ENCODE measurements around the gene RBM23.
A peak's percentile ranks its signal among the peaks of the same experiment; 100 is the strongest.

RBM23 gene

DNA sequence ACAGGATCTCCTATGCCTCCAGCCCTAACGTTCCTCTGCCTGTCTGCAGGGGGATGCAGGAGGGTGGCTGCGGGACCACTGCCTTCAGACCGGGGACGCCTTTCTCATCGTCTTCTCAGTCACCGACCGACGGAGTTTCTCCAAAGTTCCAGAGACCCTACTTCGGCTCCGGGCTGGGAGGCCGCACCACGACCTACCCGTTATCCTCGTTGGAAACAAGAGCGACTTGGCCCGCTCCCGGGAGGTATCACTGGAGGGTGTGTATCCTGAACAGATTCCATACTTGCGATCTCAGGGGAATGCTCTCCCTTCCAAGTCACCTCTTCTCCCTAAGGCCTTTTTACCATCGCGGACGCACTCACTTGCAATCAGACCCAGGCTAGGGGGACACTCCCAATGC lies 33.0 kb downstream of the RBM23 start:
- DNase-seq (ENCODE audit: low read depth): no peak

DNA sequence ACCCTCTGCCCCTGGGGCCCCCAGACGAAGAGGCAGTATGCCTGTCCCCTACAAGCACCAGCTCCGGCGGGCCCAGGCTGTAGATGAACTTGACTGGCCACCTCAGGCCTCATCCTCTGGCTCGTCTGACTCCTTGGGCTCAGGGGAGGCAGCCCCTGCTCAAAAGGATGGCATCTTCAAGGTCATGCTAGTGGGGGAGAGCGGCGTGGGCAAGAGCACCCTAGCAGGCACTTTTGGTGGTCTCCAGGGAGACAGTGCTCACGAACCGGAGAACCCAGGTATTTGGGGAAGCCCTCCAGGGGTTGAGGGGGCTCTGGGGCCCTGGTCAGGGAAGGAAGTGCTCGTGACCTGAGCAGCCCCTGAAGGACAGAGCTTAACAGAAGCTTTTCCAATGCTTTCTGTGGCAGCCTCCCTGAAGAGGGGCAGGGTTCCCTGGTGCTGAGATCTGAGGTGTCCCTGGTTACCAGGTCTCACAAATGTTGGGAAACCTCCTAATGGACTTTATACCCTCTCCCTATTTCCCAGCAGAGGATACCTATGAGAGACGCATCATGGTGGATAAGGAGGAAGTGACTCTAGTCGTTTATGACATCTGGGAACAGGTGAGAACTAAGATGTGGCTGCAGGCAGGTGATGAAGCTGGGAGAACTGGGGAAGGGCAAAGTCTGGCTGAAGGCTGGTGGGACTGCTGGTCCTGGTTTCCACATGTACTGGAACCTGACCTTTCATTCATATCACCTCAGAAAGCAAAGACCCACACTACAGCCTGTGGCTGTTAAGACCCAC lies 34.0 kb downstream of the RBM23 start:
- no peak for DNase-seq (ENCODE audit: low read depth)

DNA sequence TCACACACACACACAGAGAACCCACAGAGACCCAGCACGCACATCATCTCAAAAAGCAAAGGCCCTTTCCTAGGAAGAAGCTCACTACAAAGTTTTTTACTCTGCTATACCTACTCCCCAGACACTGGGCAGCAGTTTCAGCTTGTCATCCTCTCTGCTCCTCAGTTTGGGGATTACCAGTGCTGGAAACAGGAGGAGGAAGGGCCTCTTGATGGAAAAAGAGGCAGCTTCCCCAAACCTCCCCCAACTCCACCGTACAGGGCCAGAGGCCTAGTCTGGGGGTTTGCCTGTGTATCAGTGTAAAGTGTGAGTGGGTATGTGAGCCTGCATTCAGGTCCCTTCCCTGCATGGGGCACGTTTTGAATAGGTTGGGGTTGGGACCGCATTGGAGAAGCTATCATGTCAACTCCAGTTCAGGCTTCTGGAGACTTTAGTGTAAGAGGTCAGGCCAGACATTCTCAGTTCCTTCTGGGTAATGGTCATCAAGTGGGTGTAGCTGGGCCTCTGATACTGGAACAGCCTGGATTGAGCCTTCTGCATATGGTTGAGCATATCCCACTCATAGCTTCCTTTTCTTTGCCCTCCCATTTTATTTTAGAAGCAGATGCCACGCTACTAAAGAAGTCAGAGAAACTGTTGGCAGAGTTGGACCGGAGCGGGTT lies 34.7 kb downstream of the RBM23 start:
- no peak for DNase-seq (ENCODE audit: low read depth)

DNA sequence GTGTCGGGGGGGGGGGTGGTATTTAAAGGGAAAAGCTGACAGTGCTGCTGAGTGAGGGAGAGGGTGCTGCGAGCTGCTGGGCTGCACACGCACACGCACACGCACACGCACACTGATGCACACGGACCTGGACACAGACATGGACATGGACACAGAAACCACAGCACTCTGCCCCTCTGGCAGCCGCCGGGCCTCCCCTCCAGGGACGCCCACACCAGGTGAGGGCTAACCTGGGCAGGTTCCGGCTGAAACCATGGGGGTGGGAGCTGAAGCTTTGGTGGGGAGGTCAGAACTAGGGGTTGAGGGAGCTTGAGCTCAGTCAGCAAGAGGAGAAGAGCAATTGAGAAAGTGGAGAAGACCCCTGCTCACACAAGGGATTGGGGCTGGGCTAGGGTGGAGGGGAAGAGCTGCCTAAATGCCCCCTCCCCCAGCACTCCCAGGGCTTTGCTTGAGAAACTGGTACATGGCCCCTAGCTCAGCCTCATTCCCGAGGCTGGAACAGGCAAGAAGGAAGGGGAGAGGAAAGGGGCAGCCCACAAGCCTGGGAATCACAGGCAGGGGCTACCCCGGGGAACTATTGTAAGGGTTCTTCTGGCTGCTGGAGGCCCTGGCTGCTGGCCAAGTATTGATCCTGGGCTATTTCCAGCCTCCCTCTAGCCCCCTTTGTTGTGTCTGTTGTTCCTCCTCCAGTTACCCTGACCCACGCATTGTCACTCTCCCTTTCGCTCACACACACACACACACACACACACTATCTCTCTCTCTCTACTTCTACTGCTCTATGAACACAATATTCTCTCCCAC lies 35.6 kb downstream of the RBM23 start, which contains the start of gene REM2:
TSS of gene REM2 (plus strand) at position 50 of the 804 bp plus-strand sequence. CDS start at position 116, 66 bp downstream.
- DNase-seq (ENCODE audit: low read depth): no peak

DNA sequence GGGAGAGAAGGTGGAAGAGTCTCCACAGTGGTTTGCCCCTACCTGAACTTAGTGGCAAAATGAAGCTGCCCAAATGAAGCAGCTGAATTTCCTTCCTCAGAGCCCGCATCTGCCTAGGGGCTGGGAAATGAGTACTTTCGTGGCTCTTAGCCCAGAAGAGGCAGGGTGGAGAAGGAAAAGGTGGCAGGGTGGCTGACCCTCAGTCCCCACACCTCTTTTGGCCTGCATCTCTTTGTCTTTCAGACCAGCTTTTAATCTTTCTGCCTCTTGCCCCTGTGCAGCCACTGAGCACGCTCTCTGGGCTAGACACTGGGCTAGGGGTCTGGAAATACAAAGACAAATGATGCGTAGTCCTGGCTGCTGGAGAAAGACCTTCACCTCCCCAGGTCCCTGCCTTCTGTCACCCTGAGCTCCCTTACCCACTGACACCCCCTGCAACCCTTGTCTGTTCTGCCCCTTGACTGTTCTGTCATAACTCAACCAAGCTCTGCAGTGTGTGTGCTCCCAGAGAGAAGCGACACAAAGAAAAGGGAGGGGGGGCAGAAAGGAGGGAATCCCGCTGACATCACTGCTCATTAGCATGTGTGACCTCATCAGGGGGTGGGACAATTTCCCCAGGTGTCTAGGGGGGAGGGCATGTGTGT lies 36.3 kb downstream of the RBM23 start:
- no peak for DNase-seq (ENCODE audit: low read depth)

DNA sequence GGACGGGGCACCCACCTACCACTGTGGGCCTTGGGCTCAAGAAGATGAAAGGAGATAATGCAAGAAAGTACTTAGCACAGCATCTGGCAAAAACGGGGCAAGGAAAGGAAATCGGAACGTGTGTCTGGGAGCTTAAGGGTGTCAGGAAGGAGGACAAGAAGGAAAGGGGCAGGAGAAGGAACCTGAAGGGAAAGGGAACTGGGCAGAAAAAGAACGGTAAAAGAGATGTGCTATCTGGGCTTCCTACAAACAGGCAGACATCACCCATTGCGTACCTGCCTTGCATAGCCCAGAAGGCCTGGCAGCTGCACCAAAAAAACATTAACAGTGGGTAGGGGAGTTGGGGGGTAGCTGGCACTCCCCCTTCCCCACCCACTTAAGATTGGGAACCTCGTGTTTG lies 36.9 kb downstream of the RBM23 start:
- no peak for DNase-seq (ENCODE audit: low read depth)

DNA sequence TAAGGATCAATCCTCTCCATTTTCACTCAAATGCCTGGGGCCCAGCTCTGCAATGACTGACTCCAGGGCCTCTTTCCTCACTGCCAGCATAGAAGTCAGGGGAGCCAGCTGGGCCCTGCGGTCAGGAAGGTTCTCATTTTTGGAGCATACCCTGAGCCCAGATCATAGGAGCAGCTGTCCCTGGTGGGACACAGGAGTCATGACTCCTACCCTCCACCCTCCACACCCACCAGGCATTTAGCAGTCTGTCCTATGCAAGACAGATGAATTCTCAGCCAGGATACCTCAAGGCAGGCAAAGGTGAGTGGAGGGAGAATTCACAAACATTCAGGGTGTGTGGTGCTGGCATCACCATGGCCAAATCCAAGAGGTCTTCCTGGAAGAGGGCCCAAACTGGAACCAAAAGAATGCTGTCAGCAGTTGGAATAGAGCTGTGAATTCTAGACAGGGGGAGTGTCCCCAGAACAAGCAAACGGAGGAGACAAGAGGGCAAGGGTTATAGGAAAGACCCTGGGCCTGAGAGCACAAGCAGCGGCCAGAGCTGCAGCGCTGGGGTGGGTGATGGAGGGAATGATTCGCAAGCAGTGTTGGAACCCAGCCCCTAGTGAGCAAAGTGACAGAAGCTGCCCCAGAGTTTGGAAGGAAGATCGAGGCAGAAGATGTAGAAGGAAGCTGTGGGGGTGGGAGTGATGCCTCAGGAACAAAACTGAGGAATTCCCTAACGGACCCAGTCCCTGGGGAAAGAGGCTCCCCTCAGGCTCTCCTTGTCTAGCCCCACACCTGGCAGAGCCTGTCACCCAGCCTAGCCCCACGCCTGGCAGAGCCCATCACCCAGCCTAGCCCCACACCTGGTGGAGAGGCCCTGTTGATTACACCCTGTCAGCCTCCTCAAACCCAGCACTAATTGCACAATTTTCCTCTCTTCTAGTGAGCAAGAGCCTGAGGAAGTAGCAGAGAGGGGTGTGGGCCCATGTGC lies 40.4 kb downstream of the RBM23 start:
- no peak for DNase-seq (ENCODE audit: low read depth)

DNA sequence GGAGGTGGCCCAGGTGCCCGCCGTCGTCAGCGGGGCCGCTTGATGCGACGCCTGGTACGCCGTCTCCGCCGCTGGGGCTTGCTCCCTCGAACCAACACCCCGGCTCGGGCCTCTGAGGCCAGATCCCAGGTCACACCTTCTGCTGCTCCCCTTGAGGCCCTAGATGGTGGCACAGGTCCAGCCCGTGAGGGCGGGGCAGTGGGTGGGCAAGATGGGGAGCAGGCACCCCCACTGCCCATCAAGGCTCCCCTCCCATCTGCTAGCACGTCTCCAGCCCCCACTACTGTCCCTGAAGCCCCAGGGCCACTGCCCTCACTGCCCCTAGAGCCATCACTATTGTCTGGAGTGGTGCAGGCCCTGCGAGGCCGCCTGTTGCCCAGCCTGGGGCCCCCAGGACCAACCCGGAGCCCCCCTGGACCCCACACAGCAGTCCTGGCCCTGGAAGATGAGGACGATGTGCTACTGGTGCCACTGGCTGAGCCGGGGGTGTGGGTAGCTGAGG lies 41.9 kb downstream of the RBM23 start:
- DNase-seq (ENCODE audit: low read depth): no peak

DNA sequence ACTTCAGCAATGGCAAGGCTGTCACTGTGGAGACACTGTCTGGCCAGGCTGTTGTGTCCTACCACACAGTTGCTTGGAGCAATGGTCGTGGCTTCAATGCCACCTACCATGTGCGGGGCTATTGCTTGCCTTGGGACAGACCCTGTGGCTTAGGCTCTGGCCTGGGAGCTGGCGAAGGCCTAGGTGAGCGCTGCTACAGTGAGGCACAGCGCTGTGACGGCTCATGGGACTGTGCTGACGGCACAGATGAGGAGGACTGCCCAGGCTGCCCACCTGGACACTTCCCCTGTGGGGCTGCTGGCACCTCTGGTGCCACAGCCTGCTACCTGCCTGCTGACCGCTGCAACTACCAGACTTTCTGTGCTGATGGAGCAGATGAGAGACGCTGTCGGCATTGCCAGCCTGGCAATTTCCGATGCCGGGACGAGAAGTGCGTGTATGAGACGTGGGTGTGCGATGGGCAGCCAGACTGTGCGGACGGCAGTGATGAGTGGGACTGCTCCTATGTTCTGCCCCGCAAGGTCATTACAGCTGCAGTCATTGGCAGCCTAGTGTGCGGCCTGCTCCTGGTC lies 43.1 kb downstream of the RBM23 start:
- DNase-seq (ENCODE audit: low read depth): no peak

DNA sequence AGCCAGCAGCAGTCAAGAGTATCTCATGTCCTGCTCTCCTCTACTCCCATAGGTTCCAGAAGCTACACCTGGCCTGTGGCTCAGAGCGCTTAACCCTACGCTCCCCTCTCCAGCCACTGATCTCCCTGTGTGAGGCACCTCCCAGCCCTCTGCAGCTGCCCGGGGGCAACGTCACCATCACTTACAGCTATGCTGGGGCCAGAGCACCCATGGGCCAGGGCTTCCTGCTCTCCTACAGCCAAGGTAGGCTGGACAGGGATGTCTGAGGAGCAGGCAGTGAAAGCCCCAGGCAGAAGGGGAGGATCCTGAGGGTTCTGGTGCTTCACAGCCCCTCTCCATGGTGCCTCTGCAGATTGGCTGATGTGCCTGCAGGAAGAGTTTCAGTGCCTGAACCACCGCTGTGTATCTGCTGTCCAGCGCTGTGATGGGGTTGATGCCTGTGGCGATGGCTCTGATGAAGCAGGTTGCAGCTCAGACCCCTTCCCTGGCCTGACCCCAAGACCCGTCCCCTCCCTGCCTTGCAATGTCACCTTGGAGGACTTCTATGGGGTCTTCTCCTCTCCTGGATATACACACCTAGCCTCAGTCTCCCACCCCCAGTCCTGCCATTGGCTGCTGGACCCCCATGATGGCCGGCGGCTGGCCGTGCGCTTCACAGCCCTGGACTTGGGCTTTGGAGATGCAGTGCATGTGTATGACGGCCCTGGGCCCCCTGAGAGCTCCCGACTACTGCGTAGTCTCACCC lies 43.8 kb downstream of the RBM23 start:
- DNase-seq (ENCODE audit: low read depth): no peak

DNA sequence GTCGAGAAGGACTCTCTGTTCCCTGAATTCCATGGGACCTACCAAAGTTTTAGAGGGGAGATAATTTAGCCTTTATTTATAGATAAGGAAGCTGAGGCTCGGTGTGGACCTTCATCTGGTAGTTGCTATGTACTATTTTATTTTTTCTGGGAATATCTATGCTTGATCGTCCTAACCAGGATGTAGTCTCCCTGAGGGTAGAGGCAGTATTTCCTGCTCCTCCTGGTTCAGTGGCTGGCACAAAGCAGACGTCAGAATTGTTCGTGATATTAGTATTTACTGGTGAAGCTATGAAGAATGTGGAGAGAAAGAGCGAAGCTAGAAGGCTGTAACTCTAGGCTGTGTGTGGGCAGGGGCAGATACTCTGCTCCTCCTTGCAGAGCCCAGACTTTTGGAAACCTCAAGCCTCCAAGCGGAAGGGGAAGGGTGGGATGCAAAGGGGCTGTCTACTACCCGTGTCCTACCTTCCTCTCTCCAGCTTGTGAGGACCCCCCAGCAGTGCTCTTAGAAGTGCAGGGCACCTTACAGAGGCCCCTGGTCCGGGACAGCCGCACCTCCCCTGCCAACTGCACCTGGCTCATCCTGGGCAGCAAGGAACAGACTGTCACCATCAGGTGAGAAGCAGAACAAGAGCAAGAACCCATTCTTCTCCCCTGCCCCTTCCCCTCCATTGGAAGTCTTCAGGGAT lies 46.0 kb downstream of the RBM23 start:
- DNase-seq (ENCODE audit: low read depth): no peak

DNA sequence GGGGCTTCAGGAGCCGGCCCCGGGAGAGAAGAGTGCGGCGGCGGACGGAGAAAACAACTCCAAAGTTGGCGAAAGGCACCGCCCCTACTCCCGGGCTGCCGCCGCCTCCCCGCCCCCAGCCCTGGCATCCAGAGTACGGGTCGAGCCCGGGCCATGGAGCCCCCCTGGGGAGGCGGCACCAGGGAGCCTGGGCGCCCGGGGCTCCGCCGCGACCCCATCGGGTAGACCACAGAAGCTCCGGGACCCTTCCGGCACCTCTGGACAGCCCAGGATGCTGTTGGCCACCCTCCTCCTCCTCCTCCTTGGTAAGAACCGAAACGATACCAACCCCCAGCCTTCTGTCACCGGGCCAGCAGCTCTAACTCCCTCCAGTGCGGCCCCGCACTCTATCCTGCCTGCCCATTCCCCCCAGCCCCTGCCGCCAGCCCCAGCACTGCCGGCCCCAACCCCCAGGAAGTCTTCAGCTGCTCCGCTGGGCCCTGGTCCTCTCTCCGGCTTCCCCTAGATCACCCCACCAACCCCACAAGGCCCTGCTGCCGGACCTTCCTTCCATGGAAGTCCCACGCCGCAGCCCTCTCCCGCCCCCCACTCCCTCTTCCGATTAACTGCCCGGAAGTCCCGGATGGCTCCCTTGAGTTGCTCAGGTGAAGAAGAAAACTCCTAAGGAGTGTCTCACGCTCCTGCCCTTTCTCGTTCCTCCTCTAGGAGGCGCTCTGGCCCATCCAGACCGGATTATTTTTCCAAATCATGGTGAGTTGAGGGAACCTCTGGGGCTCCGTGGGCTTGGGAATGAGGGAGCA lies 46.7 kb downstream of the RBM23 start:
- DNase-seq (ENCODE audit: low read depth): peak; percentile 62

DNA sequence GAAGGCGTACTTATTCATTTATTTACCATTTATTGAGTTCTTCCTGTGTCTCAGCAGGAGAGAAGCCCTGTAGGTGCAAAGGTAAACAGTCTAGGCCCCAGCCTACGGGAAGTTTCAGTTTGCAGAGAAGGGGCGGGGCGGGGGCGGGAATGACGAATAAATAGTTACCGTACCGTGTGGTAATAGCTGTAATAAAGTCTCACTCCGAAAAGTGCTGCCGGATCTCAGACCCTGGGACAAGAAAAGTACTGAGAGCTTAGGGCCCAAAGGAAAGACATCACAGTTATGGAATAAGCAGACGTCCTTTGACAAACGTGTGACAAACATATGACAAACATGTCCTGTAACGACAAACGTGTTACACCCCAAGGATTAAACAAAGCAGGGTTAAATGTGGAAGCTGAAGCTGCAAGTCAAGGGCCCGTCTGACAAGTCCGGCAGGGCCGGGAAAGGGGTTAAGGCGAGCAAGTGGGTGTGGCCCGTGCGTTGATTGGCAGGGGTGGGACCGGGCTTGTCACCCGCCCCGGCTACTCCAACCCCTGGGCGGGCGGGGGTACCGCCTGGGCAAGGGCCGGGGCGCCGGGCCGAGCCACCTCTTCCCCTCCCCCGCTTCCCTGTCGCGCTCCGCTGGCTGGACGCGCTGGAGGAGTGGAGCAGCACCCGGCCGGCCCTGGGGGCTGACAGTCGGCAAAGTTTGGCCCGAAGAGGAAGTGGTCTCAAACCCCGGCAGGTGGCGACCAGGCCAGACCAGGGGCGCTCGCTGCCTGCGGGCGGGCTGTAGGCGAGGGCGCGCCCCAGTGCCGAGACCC lies 47.5 kb downstream of the RBM23 start, which contains the start of gene LRP10:
TSS of gene LRP10 (plus strand) at position 517 of the 809 bp plus-strand sequence. CDS start 564 bp downstream, outside the sequence.
- DNase-seq (ENCODE audit: low read depth): peak; percentile 67

DNA sequence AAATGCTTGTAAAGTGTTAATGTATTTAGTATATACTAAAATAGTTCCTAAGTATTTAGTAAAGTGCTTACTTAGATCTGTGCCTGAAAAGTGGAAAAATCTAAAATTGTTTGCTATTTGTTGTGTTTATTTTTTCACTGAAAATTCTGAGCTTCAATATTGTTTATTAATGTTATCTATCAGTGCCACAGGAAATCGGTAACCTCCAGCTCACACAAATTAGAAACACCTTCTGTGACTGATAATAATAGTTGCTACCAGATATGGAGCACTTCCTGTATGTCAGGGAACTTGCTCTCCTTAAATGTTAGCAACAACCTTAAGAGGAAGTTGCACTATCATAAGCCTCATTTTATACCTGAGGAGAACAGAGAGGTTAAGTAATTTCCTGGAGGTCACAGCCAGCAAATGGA lies 48.1 kb downstream of the RBM23 start:
- DNase-seq (ENCODE audit: low read depth): no peak

DNA sequence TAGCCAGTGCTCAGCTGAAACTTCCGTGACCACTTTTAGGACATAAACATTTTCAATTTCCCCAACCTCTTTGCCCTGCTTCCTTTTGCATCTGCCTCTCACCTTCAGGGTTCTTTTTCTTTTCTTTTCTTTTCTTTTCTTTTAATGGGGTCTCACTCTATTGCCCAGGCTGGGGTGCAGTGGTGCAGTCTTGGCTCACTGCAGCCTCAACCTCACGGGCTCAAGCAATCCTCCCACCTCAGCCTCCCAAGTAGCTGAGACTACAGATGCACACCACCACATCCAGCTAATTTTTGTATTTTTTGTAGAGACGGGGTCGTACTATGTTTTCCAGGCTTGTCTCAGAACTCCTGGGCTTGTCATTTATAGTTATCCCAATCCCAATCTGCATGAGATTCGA lies 52.1 kb downstream of the RBM23 start:
- no peak for DNase-seq (ENCODE audit: low read depth)

DNA sequence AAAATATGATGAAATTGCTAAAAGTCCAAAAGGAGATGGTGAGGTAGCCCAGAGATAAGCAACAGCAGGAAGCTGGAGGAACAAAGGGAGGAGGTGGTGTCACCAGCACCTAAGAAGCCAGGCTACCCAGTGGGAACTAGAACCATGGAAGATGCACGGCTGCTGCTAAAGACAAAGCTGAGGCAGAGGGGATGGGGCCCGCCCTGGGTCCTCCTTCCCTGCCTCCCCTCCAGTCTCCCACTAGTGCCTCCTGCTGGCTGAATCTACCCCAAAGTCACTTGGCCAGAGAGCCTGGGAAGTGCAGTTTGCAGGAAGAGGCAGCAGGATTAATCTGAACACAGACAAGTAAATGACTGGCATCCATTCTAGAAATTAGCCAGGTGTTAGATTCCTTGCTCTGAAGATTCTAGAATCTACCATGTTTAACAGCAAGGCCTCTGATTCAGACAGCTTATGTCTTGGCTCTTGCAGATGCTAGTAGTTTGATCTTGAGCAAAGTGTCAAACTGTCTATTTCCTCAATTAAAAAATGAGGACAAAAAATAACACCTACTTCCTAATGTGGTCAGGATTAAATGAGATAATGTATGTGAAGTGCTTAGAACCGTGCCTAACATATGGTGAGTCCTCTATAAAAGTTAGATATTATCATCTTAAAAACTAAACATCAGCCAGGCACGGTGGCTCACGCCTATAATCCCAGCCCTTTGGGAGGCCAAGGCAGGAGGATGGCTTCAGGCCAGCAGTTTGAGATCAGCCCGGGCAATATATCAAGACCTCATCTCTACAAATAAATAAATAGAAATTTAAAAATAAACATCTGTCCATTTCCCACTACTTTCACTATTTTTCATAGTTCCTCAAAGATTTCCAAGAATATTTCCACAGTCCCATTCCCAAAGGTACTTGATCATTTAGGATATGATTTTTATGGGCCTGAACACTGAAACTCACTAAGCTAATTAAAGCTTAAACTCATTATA lies 53.2 kb downstream of the RBM23 start:
- DNase-seq (ENCODE audit: low read depth): no peak
